Glomerular visceral epithelial cell (primary cell): ENCODE results near the gene HECTD3.

Experiments
- DNase-seq: peaks from one replicate; pipeline ENCODE4 v3.0.0-alpha.2; 2016; ENCODE audit errors: extremely low spot score

Gene HECTD3

DNA sequence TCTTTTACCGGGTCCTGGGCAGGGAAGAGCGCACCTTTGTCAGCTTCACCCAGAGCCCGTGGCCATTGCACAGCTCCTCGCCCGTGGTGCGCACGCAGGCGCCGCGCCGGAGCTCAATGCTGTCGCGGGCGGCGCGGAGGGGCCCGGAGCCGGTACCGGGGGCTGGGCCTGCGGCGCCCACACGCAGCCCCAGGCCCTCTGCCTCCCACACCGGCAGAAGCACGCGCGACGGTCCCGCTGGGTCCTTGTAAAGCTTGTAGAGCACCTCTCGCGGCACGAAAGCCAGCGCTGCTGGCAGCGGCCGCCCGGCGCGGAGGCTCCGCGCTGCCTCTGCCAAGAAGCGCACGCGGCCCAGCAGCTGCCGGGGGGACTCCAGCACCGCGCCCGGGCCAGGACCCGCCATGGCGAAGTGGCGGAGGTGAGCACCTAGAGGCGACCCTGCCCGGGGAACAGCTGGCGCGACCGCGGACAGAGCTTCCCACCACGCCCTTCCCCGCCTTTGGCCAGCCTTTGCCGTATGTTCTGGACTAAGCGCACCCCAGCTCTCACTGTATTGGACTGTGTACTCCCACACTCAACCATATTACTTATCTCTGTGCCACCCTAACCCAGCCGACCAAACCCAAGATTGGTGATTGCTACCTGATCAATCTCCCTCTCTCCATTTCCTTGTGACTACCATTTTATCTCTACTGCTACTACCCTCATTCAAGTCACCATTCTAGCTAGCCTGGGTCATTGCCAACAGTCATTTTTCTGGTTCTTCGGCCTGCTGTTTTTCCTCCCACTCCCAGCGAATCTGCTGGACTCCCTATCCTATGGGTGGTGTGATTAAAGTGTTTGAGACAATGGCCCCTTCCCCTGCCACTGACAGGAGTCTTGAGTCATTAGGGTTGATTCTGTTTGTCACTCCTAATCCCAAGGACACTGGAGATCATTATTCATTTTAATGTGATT, at the start of gene HECTD3:
HECTD3 (minus strand) TSS at position 470 of the 957 bp plus-strand sequence; CDS start at position 403, 67 bp downstream.
- DNase-seq: peak; percentile 75

DNA sequence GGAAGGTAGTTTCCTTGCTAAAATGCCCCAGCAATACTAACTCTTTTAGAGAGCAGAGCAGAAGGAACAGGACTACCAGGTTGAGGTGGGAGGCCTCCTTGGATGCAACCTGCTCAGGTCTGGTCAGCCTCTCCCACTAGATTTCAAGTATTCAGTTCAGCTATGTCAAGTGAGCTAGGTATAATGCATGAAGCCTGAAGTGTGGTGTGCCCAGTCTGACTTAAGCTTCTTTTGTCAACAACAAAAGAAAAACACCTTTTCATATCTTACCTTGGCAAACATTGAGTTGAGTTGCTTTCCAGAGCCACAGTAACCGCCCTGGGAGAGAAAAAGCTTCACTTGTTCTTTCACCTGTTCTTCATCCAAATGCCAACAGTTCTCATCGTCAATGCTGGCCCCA, 48.7 kb upstream of the HECTD3 start:
- DNase-seq: no peak

DNA sequence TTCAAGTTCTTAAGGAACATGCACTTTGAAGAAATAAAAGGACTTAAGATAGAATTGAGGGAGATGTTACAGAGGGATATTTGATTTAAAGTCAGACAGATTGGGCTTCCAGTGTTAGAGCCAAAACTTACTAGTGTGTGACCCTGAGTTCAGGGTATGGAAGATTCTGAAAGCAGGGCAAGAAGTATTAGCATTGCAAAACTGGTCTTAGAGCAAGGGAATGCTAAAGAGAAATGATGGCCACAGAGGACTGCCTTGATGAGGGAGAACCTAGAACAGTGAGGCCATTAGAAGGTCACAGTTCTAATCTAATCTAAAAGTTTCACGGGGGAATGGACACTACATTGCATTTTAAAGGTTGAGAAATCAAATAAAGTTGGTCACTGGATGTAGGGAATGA, 46.4 kb upstream of the HECTD3 start:
- DNase-seq: no peak

DNA sequence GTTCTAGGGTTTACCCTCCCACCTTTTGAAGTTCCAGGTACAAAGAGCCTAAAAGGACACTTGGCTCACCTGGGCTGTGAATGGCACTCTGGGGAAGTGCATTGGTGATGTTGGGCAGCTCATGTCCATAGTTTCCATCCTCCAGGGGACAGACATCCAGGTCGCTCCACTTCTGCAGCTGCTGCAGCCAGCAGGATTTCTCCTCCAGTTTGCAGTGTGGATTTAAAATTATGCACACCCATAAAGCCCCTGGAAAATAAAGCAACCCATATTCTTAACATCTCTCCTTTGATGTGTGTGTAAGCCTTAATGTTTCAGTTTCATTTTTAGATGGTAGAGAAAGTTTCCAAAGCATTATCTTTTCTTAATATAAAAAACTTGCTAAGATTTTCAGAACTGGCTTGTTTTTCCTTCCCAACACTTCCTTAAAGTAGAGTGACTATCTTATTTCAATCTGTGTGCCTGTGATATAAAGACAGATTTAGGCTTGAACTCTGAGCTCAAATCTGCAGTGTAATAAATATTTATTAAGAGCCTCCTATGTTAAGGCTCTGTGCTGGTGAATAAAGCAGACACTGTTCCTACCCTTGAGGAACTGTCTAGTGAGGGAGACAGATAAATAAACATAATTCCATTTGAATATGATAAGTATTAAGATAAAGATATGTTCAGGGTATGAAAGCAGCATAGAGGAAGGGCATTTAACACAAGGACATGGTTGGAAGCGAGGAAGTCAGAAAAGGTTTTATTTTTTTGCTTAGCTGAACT, 40.1 kb upstream of the HECTD3 start:
- DNase-seq: no peak

DNA sequence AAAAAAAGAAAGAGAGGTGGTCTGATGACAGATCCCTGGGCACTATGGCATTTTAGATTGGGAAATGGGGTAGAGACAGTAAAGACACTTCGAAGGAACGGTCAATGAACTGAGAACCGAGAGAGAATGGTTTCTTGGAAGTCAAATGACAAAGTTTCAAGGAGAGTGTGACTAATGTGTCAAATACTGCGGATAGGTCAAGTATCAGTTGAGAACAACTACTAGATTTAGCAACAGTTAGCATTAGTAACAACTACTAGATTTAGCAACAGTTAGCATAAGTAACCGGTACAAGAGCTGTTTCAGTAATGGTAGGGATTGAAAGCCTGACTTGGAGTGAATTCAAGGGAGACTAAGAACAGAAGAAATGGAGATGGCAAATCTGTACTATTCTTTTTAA, 35.9 kb upstream of the HECTD3 start:
- DNase-seq: no peak

DNA sequence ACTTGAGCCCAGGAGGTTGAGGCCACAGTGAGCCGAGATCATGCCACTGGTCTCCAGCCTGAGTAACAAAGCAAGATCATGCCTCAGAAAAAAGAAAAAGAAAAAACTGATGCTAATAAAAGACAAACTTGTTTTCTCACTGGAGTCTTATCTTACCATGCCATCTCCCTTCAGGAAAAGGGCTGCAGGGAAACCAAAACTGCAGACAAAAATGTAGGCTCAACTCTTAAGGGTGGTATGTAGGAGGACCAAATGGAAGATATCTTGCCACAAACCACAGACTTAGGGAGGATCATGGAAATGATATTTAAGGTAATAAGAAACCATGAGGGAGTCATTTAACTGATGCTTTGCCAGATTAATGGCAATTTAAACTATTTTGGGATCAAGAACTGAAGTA, 33.8 kb upstream of the HECTD3 start:
- no peak for DNase-seq

DNA sequence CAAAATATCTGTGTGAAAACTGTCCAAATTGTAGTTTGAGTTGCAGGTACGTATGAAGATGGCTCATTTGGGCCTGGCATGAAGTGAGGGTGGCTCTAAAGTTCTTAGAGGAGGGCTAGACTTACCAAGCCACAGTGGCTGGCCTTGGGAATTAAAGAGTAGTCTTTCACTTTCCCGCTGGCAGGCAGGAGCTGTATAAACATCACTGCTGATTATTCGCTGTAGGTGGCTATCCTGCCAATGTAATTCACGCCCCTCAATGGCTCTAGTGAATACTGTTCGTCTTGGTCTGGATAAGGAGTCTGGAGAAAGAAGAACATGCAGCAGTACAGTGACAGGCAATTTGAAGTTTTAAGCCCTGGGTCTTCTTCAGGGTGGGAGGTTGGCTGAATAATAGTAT, 32.0 kb upstream of the HECTD3 start:
- no peak for DNase-seq

DNA sequence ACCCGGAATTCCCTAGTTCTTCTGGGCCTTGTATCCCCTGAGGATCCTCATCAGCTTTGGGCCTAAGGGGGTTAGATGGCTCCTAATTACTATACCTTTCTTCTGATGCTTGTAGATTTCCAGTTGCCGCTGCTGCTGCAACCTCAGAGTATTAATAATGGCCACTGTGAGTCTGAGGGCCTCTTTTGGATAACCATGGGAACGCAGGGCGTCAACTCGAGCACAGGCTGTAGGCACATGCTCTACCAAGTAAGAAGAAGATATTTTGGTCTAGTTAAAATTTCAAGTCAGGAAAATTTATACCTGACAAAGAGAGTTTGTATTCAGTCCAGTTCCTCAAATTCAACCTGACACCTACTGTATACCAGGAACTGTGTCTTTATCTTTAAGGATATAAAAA, 29.2 kb upstream of the HECTD3 start:
- no peak for DNase-seq

DNA sequence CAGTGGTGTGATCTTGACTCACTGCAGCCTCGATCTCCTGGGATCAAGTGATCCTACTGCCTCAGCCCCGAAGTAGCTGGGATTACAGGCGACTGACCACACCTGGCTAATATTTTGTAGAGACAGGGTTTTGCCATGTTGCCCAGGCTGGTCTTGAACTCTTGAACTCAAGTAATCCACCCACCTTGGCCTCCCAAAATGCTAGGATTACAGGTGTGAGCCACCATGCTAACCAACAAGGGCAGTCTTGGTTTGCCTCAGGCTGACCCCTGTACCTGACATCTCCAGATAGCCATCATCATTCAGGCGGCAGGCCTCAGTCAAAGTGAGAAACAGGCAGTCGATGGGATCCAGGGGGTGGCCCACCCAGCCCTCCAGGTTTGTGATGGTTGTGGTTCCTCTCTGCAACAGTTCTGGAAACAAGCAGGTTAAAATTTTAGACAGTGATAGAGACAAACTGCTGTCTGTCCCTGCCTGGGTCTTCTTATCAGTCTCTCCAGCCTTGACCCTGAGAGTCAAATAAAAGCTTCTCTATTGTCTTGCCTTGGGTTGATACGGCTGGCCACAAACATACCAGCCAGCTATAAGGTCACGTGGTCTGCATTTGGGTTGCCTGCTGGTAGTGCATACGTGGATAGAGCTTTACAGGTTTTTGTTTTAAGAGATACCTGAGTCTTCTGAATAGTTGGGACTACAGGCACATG, 27.7 kb upstream of the HECTD3 start:
- DNase-seq: no peak

DNA sequence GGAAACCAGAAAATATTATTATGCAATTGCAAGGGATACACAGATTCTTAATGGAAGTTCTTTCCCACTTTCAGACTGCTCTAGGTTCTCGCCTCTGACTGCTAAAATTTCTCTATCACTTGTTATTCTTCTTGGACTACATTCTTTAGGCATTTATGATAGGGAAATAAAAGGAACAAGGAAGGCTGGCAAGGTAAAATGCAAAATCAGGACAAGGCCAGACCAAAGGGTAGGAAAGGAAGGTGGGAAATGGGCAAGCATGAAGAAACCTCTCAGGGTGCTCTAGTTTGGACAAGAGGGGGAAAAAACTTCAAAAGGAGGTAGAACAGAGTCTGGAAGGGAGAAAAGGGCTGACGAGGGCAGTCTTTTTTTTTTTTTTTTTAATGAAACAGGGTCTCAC, 27.1 kb upstream of the HECTD3 start:
- DNase-seq: no peak

DNA sequence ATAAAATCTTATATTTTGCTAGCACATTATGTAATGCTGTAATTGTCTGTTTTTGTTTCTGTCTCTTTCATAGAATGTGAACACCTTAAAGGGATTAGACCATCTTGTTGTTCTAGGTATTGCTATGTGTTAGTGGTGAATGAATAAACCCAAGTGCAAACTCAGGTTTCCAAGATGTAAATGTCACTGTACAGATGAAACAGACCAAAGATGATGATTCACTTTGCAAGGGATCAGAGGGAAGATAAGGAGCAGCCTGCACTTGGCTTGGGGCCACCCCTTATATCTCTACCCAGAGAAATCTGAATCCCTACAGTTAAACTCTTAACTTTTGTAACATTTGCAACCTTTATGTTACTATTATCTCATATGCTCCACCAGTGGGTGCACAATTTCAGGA, 26.3 kb upstream of the HECTD3 start:
- DNase-seq: no peak

DNA sequence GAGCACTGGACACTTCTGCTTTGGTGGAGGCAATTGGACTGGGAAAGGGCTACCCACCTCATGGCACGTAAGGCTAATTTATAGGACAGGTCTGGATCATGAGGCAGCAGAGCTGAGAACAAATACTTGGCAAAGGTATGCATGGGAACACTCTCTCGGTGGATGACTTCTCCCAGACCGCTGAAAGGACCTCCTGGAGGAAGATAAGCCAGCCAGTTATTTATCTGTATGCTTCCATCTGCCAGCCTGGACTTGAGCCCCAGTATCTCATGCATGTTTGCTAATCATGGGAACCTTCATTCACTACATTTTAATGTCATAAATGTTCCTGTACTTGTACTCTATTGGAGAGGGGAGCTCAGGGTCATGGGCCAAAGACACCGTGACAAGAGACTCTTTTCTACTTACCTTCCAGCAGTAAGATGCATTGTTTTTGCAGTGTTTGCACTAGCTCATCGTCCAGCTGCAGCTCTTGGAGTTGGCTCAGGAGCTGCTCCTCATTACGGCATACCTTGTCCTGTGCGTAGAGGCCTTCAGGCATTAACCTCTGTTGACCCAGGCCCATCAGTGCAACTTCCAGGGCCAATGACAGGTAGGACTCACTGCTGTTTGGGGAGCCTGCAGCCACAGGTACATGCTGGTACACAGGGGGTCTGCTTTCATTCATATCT, 24.6 kb upstream of the HECTD3 start:
- DNase-seq: no peak

DNA sequence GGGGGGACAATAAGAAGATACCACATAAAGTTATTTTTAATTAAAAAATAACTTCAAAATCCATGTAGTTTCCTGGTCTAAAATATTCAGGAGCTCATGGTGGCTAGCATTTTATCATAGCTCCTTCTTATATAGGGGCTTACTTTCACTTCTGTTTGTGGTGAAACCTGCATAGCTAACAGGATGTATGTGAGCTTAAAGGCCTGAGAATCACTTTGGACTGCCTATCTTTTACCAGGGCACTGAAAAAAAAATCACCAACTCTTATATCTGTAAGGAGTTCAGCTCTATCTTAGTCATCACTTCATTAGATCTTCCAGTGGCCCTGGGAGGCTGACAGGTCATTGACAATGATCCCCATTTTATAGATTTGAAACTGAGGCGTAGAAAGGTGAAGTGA, 22.2 kb upstream of the HECTD3 start:
- no peak for DNase-seq

DNA sequence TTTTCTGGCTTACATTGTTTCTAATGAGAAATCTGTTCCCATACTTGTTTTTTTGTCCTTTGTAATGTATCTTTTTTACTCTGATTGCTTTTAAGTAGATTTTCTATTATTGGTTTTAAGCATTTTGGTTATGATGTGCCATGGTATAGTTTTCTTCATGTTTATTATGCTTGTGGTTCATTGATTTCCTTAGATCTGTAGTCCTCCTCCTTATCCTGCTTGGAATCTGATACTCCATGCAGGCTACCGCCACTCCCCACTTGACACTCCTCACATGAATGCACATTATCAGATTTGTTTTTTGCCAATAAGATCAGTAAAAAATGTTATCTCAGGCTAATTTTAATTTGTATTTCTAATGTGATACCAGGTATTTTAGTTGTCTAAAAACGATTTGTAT, 21.7 kb upstream of the HECTD3 start:
- DNase-seq: no peak

DNA sequence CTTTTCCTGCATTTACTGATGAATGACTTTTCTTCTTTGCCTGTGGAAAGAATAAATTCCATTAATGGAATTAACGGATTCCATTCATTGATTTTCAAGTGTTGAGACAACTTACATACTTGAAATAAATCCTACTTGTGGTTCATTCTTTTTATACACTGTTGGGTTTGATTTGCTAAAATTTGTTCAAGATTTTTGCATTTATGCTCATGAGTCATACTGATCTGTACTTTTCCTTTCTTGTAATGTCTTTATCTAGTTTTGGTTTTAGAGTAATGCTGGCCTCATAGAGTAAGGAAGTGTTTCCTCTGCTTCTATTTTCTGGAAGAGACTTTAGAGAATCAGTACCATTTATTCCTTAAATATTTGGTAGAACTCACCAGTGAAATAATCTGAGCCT, 15.3 kb upstream of the HECTD3 start:
- no peak for DNase-seq

DNA sequence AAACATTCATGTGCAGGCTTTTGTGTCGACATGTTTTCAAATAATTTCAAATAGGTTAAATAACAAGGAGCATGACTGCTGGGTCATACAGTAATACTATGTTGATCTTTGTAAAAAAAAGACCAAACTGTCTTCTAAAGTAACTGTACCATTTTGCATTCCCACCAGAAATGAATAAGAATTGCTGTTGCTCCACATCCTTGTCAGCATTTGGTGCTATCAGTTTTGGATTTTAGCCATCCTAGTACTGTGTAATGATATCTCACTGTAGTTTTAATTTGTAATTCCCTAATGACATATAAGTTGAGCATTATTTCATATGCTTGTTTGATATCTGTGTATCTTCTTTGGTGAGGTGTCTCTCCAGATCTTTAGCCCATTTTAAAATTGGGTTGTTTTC, 12.5 kb upstream of the HECTD3 start:
- DNase-seq: no peak

DNA sequence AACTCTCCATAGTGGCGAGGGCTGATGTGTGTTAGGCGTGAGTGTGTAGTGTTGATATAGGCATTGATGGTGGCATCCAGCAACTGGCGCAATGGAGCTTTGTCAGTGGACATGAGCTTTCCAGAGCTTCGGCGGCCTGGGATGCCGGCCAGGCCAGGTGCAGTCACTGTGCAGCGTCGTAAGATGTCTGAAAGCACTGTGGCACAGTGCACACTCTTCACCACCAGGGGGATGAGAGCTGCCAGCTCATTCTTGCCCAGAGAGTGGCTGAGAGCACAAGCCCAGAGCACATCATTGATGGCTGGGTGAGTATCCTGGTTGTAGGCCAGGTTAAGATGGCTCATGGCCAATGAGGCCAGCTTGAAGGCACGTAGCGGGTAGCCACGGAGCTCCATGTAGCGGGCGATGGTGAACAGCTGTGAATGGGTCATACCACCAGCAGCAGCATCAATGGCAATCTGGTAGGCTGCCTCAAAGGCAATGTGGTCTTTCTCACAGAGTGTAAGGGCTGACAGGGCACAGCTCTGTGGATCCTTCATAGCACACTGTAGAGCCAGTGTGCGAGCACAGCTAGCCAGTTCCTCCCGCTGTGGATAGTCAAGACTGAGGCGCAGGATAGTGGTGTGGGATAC, 7.6 kb upstream of the HECTD3 start:
- DNase-seq: peak; percentile 71

DNA sequence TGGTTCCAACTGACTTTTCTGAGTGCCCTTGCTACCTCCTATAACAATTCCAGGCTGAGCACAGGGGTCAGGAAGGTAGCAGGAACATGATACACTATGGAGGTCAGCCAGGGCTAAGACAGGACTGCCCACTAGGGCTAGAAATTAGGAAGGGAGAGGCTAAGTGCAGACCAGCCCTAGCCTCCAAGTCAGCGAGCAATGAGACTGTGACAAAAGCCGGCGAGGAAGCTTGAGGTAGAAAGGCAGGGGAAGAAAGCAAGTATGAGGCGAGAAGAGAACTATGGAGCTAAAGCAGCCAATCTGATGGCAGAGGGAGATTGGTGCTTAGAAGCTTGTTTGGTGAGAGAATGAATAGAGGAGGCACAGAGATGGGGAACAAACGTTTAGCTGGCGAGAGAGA, 5.6 kb upstream of the HECTD3 start:
- DNase-seq: no peak

DNA sequence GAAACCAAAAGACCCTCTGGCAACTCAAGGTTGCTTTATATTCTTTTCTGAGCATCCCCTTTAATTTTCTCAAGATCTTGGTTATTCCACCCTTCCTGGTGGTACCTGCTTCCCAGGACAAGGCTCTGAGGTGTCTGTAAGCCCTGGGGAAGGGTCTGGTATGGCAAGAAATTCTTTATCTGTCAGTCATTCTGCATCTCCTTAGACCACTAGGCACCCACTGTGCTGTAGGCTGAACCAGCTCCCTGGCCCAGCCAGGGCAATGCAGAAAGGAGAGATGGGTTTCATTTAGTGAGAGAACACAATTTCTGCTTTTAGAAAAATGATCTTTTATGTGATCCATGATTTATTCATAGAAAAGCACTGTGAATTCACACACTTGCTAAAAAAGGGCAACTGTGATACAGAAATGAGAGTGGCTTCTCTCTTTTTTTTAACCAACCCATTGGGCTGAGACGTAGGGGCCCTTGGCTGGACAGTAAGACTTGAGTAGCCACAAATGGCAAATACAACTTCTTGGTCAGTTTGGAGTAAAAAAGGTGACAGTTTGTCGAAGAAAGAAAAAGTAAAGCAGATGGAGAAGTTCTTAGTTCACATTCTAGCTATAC, 5.1 kb upstream of the HECTD3 start:
- no peak for DNase-seq

DNA sequence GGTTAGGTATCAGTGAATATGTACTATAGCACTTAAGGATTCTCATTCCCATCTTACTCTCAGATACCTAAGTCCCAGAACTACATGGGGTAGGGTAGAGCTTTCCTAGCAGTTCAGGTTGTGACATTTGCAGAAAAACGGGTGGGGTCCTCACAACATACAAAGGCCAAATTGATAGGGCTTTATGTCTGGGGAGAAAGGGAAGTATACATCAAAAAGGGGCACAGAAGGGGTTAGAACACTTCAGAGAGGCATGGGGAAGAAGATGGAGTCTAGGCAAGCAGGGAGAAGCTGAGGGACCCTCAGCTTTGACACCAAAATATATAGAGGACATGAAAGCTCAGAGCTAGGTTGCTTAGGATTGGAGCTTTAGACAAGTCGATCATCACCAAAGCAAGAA, 4.6 kb upstream of the HECTD3 start:
- no peak for DNase-seq
